HG03354 (cell line): ENCODE measurements around the gene KRTAP13-1.

Source experiments
- ATAC-seq: cut with Tn5 transposase; IDR thresholded peaks from one replicate; pipeline ENCODE4 v1.9.1; 2021; ENCODE audit warnings: mild to moderate bottlenecking; ENCODE audit not compliant: unreplicated experiment, poor library complexity, severe bottlenecking

KRTAP13-1 gene

GRCh38 chr21:30395731-30396130, at the start of gene KRTAP13-1:
KRTAP13-1 (plus strand) TSS chr21:30396031; CDS start chr21:30396087, 56 bp downstream.
- ATAC-seq = no peak

DNA sequence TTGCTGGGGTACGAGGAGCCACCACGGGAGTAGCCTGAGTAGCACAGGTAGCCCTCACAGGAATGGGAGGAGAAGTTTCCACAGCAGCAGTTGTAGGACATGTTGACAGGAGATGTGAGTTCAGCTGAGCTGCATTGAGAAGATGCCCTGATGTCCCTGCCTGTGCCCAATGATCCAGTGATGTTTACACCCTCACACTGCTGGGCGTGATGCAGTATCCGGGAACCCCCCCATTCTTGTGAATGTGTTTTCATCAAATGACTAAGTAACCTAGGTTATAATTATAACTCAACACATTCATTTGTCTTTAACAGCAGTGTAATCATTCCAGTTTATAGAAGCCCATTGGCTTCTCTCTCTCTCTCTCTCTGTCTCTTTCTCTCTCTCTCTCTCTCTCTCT, 47.3 kb upstream of the KRTAP13-1 start, which contains the start of gene KRTAP23-1:
TSS of gene KRTAP23-1 (minus strand) at position 101 of the 400 bp plus-strand sequence. CDS start at position 101, 0 bp downstream.
- no peak for ATAC-seq

- ATAC-seq = no peak
Measured at GRCh38 chr21:30349572-30349971, 46.3 kb upstream of the KRTAP13-1 start.

DNA sequence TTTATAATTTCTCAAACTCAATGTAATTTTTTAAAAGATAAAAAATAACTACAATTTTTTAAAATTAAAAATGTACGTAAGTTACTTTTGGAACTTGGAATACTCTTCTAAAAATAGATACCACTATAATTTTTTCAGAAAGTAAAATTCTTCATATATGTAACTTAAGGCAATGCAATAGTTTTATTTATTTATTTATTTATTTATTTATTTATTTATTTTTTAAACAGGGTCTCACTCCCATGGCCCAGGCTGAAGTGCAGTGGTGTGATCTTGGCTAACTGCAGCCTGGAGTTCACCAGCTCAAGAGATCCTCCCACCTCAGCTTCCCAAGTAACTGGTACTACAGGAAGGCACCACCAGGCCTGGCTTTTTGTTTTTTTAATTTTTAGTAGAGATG, 44.3 kb upstream of the KRTAP13-1 start:
- no peak for ATAC-seq

- ATAC-seq = no peak
Measured at GRCh38 chr21:30354308-30355005, 41.4 kb upstream of the KRTAP13-1 start.

- ATAC-seq = no peak
Measured at GRCh38 chr21:30355906-30356305, 39.9 kb upstream of the KRTAP13-1 start.

DNA sequence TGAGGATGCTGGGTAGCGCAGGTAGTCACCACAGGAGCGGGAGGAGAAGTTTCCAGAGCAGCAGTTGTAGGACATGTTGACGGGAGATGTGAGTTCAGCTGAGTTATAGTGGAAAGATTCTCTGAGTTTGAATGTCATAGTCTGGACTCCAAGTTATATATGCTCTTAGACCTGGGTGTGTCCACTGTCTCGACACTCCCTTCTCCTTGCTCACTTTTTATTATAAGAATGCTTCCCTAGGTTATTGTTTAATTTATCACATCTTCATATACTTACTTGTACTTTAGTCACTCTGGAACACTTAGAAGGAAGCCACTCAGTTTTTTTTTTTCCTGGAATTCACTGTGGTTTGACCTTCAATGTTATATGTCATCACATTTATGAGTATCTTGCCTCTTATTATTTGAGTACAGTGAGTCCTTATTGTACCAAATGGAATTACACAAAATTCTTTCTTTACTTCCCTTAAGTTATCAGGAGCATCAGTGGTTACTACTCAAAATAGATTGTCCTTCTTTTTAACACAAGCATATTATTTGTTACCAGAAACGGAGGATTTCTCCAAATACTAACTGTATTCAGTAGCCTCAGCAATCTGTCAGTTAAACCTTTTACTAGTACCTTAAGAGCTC, 23.6 kb upstream of the KRTAP13-1 start, which contains the start of gene KRTAP13-2:
TSS of gene KRTAP13-2 (minus strand) at position 133 of the 632 bp plus-strand sequence. CDS start at position 75, 58 bp downstream.
- ATAC-seq = no peak

DNA sequence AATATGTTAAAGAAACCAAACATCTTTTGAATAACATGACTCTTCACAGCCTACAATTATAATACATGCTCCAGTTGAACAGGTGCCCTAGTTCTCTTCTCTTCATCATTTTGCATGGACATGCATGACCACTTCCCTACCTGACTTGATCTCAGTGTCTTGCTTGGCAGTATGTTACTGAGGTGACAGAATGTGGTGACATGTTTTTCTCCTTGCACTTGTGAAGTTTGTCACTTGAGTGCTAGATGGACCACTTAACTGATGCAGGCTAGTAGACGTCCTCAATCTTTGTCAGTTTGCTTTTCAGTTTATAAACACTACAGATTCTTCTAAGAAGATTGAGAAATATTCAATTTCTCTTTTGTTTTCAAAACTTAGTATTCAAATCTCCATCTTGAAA, 13.6 kb upstream of the KRTAP13-1 start:
- ATAC-seq = no peak

GRCh38 chr21:30391492-30392025, 4.3 kb upstream of the KRTAP13-1 start:
- ATAC-seq = no peak

GRCh38 chr21:30408782-30409494, 13.1 kb downstream of the KRTAP13-1 start:
- ATAC-seq = no peak

DNA sequence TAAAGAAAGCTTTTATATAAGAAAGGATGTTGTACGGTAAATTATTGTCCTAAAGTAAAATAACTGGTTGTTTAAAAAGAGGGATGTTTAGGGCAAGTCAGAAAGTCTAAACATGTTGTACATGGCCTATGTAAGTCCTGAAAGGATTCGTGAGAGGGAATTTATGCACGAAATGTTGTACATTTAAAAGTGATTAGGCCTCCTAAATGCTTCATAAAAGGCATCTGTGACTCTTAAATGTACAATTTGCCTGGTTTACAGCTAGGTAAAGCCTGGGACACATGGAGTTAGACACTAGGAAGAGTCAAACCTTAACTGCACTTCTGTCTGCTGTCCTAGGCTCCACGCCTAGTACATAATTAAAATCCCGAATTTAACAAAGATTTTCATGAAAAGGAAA, 20.2 kb downstream of the KRTAP13-1 start:
- ATAC-seq = no peak

GRCh38 chr21:30425826-30426225, 30.0 kb downstream of the KRTAP13-1 start, which contains the start of gene KRTAP13-3:
KRTAP13-3 (minus strand) TSS chr21:30425926; CDS start chr21:30425912, 14 bp downstream.
- ATAC-seq = no peak

- ATAC-seq = no peak
Measured at GRCh38 chr21:30426731-30427130, 30.9 kb downstream of the KRTAP13-1 start.

DNA sequence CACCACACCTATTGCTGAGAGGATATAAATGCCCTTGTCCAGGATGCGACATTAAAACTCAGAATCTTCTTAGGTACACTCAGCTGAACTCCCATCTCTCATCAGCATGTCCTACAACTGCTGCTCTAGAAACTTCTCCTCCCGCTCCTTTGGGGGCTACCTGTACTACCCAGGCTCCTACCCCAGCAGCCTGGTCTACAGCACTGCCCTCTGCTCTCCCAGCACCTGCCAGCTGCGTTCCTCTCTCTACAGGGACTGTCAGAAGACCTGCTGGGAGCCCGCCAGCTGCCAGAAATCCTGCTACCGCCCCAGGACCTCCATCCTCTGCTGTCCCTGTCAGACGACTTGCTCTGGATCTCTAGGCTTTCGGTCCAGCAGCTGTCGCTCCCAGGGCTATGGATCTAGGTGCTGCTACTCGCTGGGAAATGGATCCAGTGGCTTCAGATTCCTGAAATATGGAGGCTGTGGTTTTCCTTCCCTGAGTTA, 34.4 kb downstream of the KRTAP13-1 start, which contains the start of gene KRTAP13-4:
TSS of gene KRTAP13-4 (plus strand) at position 51 of the 486 bp plus-strand sequence. CDS start at position 107, 56 bp downstream.
- no peak for ATAC-seq

- peak; percentile 71 for ATAC-seq
Measured at GRCh38 chr21:30434033-30434631, 38.3 kb downstream of the KRTAP13-1 start.

- ATAC-seq = no peak
Measured at GRCh38 chr21:30437010-30437565, 41.3 kb downstream of the KRTAP13-1 start.

DNA sequence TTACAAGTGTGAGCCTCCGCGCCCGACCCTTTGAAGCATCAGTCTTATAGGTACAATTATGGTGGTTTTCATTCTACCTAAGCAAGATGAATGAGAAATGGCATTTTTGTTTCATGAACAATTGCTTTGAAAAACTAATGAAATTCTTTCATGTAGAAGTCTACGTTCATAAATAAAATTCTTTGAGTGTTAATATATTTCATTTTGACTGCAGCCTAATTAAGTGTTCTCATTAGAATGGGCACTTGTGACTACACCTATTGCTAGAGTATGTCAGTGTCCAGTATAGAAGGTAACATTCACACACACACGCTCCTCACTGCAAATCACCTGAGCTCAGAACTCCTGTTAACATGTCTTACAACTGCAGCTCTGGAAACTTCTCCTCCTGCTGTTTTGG, 44.1 kb downstream of the KRTAP13-1 start, which contains the start of gene KRTAP15-1:
TSS of gene KRTAP15-1 (plus strand) at position 301 of the 400 bp plus-strand sequence. CDS start at position 354, 53 bp downstream.
- no peak for ATAC-seq

DNA sequence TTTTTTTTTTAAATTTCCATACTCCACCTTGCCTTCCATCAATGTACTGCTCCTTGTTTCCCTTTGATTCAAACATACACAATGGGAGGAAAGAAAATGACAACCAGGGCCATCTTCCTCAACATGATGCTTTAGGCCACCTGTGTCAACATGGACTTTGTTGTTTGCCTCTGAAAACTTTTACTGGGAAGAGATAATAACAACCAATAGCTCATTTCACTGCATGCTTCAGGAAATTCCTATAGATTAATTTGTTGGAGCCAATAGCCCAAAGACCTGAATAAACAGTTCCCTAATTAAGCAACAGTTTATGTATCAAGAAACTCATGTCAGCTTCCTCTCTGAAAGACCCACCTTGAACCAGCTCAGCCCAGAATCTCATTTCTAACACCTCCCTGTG, 47.4 kb downstream of the KRTAP13-1 start:
- ATAC-seq = no peak

DNA sequence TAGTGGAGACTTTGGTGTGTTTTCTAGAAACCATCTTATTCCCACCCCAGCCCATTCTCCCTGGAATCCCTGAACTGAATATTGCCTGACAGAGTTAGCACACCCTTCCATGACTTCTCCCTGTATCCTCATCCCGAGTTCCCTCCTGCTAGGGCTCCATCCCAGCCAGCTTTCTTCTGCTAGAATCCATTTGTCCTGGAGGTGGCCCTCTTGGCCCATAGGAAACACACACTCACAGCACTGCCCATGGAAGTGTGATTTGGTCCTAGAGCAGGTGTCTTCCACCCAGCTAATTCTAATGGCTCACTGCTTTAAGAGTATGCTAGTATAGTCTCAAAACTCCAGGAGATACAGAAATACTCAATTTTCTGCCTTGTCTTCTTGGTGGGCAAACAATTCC, 48.4 kb downstream of the KRTAP13-1 start:
- ATAC-seq = no peak
